Neutrophil (primary cell): ENCODE results near the gene UNC80.

Experiments used
- H3K27ac ChIP-seq: fragments of 200-600 bp; sonication (generic); 2 replicates; pipeline ENCODE4 v1.5.1; 2016; ENCODE audit warnings: mild to moderate bottlenecking, moderate library complexity
- H3K27me3 ChIP-seq: fragments of 200-600 bp; sonication (generic); 2 replicates; pipeline ENCODE4 v1.6.0; 2016; ENCODE audit warnings: mild to moderate bottlenecking
- H3K36me3 ChIP-seq: fragments of 200-600 bp; sonication (generic); 2 replicates; pipeline ENCODE4 v1.5.1; 2017
- H3K4me1 ChIP-seq, 2 experiments: fragments of 200-600 bp in 1 of 2; sonication (generic) in 1 of 2; 1 replicate in 1 of 2; 2 replicates in 1 of 2; pipeline versions ENCODE4 v1.5.1 to v1.6.1; 2013 to 2016; ENCODE audit warnings: low read depth in 1 of 2, low read length in 1 of 2, mild to moderate bottlenecking in 1 of 2, moderate library complexity in 1 of 2; ENCODE audit not compliant: control insufficient read depth in 1 of 2, insufficient read depth in 1 of 2
- H3K4me3 ChIP-seq, 2 experiments: fragments of 200-600 bp in 1 of 2; sonication (generic) in 1 of 2; 1 replicate in 1 of 2; 2 replicates in 1 of 2; pipeline ENCODE4 v1.5.1; 2013 to 2016; ENCODE audit warnings: low read depth in 1 of 2, low read length in 1 of 2, mild to moderate bottlenecking in 1 of 2, moderate library complexity in 1 of 2
- H3K9me3 ChIP-seq: fragments of 200-600 bp; sonication (generic); 2 replicates; pipeline ENCODE4 v1.5.1; 2016
- CTCF ChIP-seq: fragments of 200-600 bp; sonication (generic); IDR thresholded peaks from 2 replicates; pipeline ENCODE4 v1.5.1; 2016; ENCODE audit warnings: antibody characterized with exemption

UNC80 gene

GRCh38 chr2:209753020-209753419 lies 18.6 kb upstream of the UNC80 start:
- Histone ChIP-seq H3K4me1 (no peaks in the 10 kb centered on the region), H3K4me3 (no peak overlapping the region), H3K27me3 (no peaks in the 10 kb centered on the region), H3K27ac (no peak overlapping the region), H3K36me3 (no peaks in the 10 kb centered on the region), H3K9me3 (no peaks in the 10 kb centered on the region)
- TF ChIP-seq CTCF: no peak

DNA sequence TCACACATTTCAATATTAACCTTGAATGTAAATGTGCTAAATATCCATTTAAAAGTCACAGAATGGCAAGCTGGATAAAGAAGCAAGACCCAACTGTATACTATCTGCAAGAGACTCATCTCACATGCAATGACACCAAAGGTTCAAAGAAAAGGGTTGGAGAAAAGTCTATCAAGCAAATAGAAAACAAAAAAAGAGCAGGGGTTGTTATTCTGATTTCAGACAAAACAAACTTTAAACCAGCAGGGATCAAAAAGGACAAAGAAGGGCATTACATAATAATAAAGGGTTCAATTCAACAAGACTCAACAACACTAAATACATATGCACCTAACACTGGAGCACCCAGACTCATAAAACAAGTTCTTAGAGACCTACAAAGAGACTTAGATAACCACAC lies 14.5 kb upstream of the UNC80 start:
- no peak for TF ChIP-seq CTCF
- no peaks in the 10 kb centered on the region for H3K4me1 ChIP-seq
- no peaks in the 10 kb centered on the region for H3K9me3 ChIP-seq
- H3K27me3 ChIP-seq: no peaks in the 10 kb centered on the region
- no peaks in the 10 kb centered on the region for H3K36me3 ChIP-seq
- H3K27ac ChIP-seq: no peak overlapping the region
- no peak overlapping the region for H3K4me3 ChIP-seq

DNA sequence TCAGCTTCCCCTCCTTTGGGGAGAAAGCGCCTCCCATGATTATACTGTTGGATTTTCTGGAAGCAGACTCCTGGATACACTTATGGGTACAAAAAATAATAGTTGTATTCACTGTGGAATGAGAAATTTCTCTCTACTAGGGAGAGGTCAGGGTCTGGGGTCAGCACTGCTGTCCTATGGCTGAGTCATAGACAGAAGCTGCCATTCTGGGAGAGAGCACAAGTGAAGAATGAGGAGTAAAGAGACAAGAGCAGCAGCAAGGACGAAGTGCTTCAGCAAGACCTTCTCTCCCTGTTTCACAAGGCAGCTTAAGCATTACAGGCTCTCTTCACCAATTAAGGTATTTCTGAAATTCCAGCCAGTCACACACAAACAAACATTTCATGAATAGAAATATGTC lies 10.1 kb upstream of the UNC80 start:
- no peaks in the 10 kb centered on the region for H3K36me3 ChIP-seq
- no peaks in the 10 kb centered on the region for H3K27me3 ChIP-seq
- no peaks in the 10 kb centered on the region for H3K4me1 ChIP-seq
- no peak overlapping the region for H3K27ac ChIP-seq
- no peak overlapping the region for H3K4me3 ChIP-seq
- H3K9me3 ChIP-seq: no peaks in the 10 kb centered on the region
- no peak for TF ChIP-seq CTCF

DNA sequence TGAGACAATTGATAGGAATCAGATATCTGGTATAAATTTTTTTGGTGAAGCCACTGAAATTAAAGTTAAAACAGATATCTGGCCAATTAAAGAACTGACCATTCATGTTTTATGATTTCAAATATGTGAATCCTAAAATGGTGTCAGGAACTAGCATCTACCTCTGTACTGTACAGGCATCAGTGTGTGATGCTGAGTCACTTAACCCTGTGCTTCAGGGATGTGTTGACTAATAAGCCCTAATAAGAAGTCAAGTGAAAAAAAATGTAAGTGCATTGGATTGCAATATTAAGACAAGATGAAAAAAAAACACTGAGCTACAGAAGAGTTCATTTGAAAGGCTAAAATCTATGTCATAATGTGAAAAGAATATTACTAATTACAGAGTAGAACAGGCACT lies 9.1 kb upstream of the UNC80 start:
- Histone ChIP-seq H3K36me3 (no peaks in the 10 kb centered on the region), H3K27ac (no peak overlapping the region), H3K9me3 (no peaks in the 10 kb centered on the region), H3K27me3 (no peaks in the 10 kb centered on the region), H3K4me1 (no peaks in the 10 kb centered on the region), H3K4me3 (no peak overlapping the region)
- TF ChIP-seq CTCF: no peak

DNA sequence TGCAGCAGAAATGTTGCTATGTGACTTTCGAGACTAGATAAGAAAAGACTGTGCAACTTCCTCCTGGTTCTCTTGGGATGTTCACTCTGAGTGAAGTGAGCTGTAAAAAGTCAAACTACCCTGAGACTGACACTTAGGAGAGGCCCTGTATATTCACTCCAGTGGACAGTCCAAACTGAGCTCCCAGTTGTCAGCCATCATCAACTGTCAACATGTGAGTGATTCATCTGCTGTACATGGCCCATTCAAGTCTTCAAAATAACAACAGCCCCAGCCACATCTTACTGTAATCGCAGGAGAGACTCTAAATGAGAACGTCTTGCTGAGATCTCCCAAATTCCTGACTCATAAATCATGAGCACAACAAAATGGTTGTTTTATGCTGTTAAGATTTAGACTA lies 8.5 kb upstream of the UNC80 start:
- Histone ChIP-seq H3K9me3 (no peaks in the 10 kb centered on the region), H3K4me3 (no peak overlapping the region), H3K27me3 (no peaks in the 10 kb centered on the region), H3K36me3 (no peaks in the 10 kb centered on the region), H3K4me1 (no peaks in the 10 kb centered on the region), H3K27ac (no peak overlapping the region)
- no peak for TF ChIP-seq CTCF

GRCh38 chr2:209766613-209767012 lies 5.0 kb upstream of the UNC80 start:
- Histone ChIP-seq H3K9me3 (no peaks in the 10 kb centered on the region), H3K4me1 (no peaks in the 10 kb centered on the region), H3K4me3 (no peak overlapping the region), H3K36me3 (no peaks in the 10 kb centered on the region), H3K27me3 (peaks cover 17% of the 10 kb centered on the region), H3K27ac (no peak overlapping the region)
- no peak for TF ChIP-seq CTCF
